HG02973 (cell line): ENCODE results near the gene TARS1.
"Not testable (repeated sequence)": the region's sequence is repeated elsewhere in the genome, so short reads cannot be mapped to it uniquely, and the experiment has no call there.

ENCODE experiments used
- ATAC-seq: cut with Tn5 transposase; IDR thresholded peaks from one replicate; pipeline ENCODE4 v1.9.1; 2021; ENCODE audit warnings: moderate library complexity; ENCODE audit not compliant: unreplicated experiment

Gene TARS1

GRCh38 chr5:33482335-33482734 is 41.6 kb downstream of the TARS1 start:
- no peak for ATAC-seq

GRCh38 chr5:33487236-33487635 is 46.5 kb downstream of the TARS1 start:
- no peak for ATAC-seq

GRCh38 chr5:33488558-33489355 is 48.0 kb downstream of the TARS1 start:
- no peak for ATAC-seq

GRCh38 chr5:33489481-33490067 is 48.8 kb downstream of the TARS1 start:
- no peak for ATAC-seq

- no peak for ATAC-seq
Observed at GRCh38 chr5:33490071-33490665, 49.4 kb downstream of the TARS1 start.

- no peak for ATAC-seq
Observed at GRCh38 chr5:33491941-33492340, 51.2 kb downstream of the TARS1 start.

GRCh38 chr5:33494466-33494865 is 53.7 kb downstream of the TARS1 start:
- ATAC-seq = no peak

GRCh38 chr5:33501260-33501659 is 60.5 kb downstream of the TARS1 start:
- no peak for ATAC-seq

GRCh38 chr5:33501899-33502298 is 61.1 kb downstream of the TARS1 start:
- no peak for ATAC-seq

GRCh38 chr5:33504570-33504969 is 63.8 kb downstream of the TARS1 start:
- no peak for ATAC-seq

- no peak for ATAC-seq
Observed at GRCh38 chr5:33507426-33507825, 66.7 kb downstream of the TARS1 start.

GRCh38 chr5:33509036-33509435 is 68.3 kb downstream of the TARS1 start:
- ATAC-seq = no peak

GRCh38 chr5:33513462-33514185 is 72.9 kb downstream of the TARS1 start:
- no peak for ATAC-seq

GRCh38 chr5:33515366-33515765 is 74.6 kb downstream of the TARS1 start:
- not testable (repeated sequence) for ATAC-seq

GRCh38 chr5:33516421-33516820 is 75.7 kb downstream of the TARS1 start:
- ATAC-seq = no peak
